ENCODE results near the gene KLF1.
A peak's percentile ranks its signal among the peaks of the same experiment; 100 is the strongest.

Gene KLF1

GRCh38 chr19:12834976-12835757 lies 51.8 kb downstream of the KLF1 start:
- DNase-seq: peak in 1 of 2 donors; percentile 20

GRCh38 chr19:12834566-12834943 lies 52.4 kb downstream of the KLF1 start, which contains the start of gene RTBDN:
Gene RTBDN, minus strand, starts transcription at chr19:12834579. Its CDS starts 4,600 bp downstream, at chr19:12829979.
- no peak for DNase-seq
